Osteocyte (in vitro differentiated cells): ENCODE data around the gene CCDC85B. TPM values are rescaled to one million over a fixed set of nuclear protein-coding genes. Genes with fewer than 3 reads are reported as not detected.

ENCODE experiments used
- DNase-seq: peaks from one replicate; pipeline ENCODE4 v3.0.0; 2021; ENCODE audit warnings: mixed read lengths; ENCODE audit not compliant: unreplicated experiment; ENCODE audit errors: extremely low spot score
- H3K27ac Mint-ChIP-seq: one replicate; pipeline ENCODE4 v1.8.0; 2021; ENCODE audit warnings: mild to moderate bottlenecking, mixed read lengths; ENCODE audit not compliant: unreplicated experiment
- H3K27me3 Mint-ChIP-seq: one replicate; pipeline ENCODE4 v1.8.0; 2021; ENCODE audit warnings: mixed read lengths; ENCODE audit not compliant: unreplicated experiment
- H3K36me3 Mint-ChIP-seq: one replicate; pipeline ENCODE4 v1.8.0; 2021; ENCODE audit warnings: mixed read lengths; ENCODE audit not compliant: unreplicated experiment
- H3K4me1 Mint-ChIP-seq: one replicate; pipeline ENCODE4 v1.8.0; 2021; ENCODE audit warnings: mixed read lengths; ENCODE audit not compliant: unreplicated experiment
- H3K4me3 Mint-ChIP-seq: one replicate; pipeline ENCODE4 v1.8.0; 2021; ENCODE audit warnings: mild to moderate bottlenecking, moderate library complexity, mixed read lengths; ENCODE audit not compliant: unreplicated experiment
- H3K9me3 Mint-ChIP-seq: one replicate; pipeline ENCODE4 v1.8.0; 2021; ENCODE audit warnings: mixed read lengths; ENCODE audit not compliant: unreplicated experiment
- total RNA-seq: library from RNA; stranded (reverse); gene quantifications from 2 replicates; pipeline ENCODE4 v1.2.1, GENCODE V29; 2021
- TF ChIP-seq, protein P1 (sequence below): fragments of 200-600 bp; sonication (generic); IDR thresholded peaks from 2 replicates; pipeline ENCODE4 v1.5.0; 2021; ENCODE audit warnings: antibody characterized with exemption, mild to moderate bottlenecking, moderate library complexity

CCDC85B gene
- total RNA-seq, 1 donor from 2014 or later, result 39.0 TPM

DNA sequence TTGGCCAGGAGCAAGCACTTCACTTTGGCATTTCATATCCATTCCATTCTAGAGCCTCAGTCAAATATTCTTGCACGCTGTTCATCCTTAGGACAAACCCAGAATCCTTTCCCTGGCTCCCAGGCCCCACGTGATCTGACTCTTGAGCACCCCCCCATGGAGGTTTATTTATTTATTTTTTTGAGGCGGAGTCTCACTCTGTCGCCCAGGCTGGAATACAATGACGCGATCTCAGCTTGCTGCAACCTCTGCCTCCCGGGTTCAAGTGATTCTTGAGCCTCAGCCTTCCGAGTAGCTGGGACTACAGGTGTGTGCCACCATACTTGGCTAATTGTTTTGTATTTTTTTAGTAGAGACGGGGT is 42.1 kb downstream of the CCDC85B start:
- DNase-seq, result no peak
- Mint-ChIP-seq H3K4me3 (no peak overlapping the region), H3K27ac (no peak overlapping the region), H3K9me3 (no peaks in the 10 kb centered on the region), H3K36me3 (no peaks in the 10 kb centered on the region), H3K27me3 (no peaks in the 10 kb centered on the region), H3K4me1 (peaks cover 9% of the 10 kb centered on the region)
- TF ChIP-seq, protein P1, sequence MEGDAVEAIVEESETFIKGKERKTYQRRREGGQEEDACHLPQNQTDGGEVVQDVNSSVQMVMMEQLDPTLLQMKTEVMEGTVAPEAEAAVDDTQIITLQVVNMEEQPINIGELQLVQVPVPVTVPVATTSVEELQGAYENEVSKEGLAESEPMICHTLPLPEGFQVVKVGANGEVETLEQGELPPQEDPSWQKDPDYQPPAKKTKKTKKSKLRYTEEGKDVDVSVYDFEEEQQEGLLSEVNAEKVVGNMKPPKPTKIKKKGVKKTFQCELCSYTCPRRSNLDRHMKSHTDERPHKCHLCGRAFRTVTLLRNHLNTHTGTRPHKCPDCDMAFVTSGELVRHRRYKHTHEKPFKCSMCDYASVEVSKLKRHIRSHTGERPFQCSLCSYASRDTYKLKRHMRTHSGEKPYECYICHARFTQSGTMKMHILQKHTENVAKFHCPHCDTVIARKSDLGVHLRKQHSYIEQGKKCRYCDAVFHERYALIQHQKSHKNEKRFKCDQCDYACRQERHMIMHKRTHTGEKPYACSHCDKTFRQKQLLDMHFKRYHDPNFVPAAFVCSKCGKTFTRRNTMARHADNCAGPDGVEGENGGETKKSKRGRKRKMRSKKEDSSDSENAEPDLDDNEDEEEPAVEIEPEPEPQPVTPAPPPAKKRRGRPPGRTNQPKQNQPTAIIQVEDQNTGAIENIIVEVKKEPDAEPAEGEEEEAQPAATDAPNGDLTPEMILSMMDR, result no peak

DNA sequence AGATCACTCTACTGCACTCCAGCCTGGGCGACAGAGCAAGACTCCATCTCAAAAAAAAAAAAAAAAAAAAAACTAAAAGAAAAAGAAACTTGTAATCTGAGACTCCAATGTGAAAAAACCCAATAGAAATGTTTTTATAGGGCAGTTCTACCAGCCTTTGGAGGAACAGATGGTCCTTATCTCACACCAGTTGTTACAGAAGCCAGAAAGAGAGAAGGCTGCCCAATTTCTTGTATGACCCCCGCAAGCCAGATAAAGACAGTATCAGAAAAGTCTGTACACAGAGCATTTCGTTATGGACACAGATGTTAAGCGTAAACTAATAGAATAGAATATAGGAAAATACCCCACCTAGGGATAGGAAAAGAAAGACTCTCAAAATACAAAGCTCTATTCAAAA is 43.5 kb downstream of the CCDC85B start:
- no peaks in the 10 kb centered on the region for H3K27me3 Mint-ChIP-seq
- H3K27ac Mint-ChIP-seq, result no peak overlapping the region
- no peaks in the 10 kb centered on the region for H3K36me3 Mint-ChIP-seq
- peaks cover 9% of the 10 kb centered on the region for H3K4me1 Mint-ChIP-seq
- H3K9me3 Mint-ChIP-seq, result no peaks in the 10 kb centered on the region
- TF ChIP-seq, protein P1, result no peak
- no peak for DNase-seq
- no peak overlapping the region for H3K4me3 Mint-ChIP-seq

DNA sequence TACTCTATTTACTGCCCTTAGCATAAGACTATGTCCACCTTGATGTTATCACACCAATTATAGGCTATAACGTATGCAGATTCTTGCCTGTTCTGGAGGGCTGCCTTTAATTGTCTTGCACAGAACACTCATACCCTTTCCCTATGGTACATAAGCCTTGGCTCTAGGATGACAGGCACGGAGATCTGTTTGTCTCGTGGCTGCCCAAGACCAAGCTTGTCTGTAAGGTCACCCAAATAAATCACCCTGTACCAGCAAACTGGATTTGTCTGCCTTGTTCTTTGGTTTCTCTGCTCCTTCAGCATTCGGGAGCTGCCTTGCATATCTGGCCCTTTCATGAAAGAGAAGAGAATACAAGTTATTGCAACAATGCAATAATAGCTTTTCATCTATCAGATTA is 47.3 kb downstream of the CCDC85B start:
- Mint-ChIP-seq H3K27ac (no peak overlapping the region), H3K27me3 (no peaks in the 10 kb centered on the region), H3K9me3 (no peaks in the 10 kb centered on the region), H3K36me3 (no peaks in the 10 kb centered on the region), H3K4me3 (no peak overlapping the region), H3K4me1 (peaks cover 6% of the 10 kb centered on the region)
- no peak for DNase-seq
- TF ChIP-seq, protein P1, result no peak

Other genes starting within 250 kb of the CCDC85B start
- 77.4 and 79.7 TPM in 2 replicates for gene RELA, start 227.8 kb upstream of the CCDC85B start, total RNA-seq
- 60.4 and 66.5 TPM in 2 replicates for gene KAT5, start 178.4 kb upstream of the CCDC85B start, total RNA-seq
- gene RNASEH2C, start 169.9 kb upstream of the CCDC85B start, total RNA-seq, result 54.2 and 55.6 TPM in 2 replicates
- gene AP5B1, start 109.7 kb upstream of the CCDC85B start, total RNA-seq, result 19.0 and 21.0 TPM in 2 replicates
- not detected in 2 replicates for gene OVOL1, start 103.6 kb upstream of the CCDC85B start, total RNA-seq
- gene SNX32, start 56.7 kb upstream of the CCDC85B start, total RNA-seq, result 4.0 and 4.1 TPM in 2 replicates
- gene CFL1, start 32.5 kb upstream of the CCDC85B start, total RNA-seq, result 939 and 946 TPM in 2 replicates
- 63.7 and 68.5 TPM in 2 replicates for gene MUS81, start 30.2 kb upstream of the CCDC85B start, total RNA-seq
- 130 and 131 TPM in 2 replicates for gene EFEMP2, start 17.9 kb upstream of the CCDC85B start, total RNA-seq
- gene CTSW, start 10.8 kb upstream of the CCDC85B start, total RNA-seq, result not detected in 2 replicates
- 92.4 and 92.8 TPM in 2 replicates for gene FIBP, start 2.2 kb upstream of the CCDC85B start, total RNA-seq
- gene FOSL1, start 9.7 kb downstream of the CCDC85B start, total RNA-seq, result 37.2 and 38.0 TPM in 2 replicates
- gene C11orf68, start 28.4 kb downstream of the CCDC85B start, total RNA-seq, result 81.2 and 83.5 TPM in 2 replicates
- gene DRAP1, start 28.8 kb downstream of the CCDC85B start, total RNA-seq, result 106 and 107 TPM in 2 replicates
- gene TSGA10IP, start 54.8 kb downstream of the CCDC85B start, total RNA-seq, result not detected in 2 replicates
- 45.5 and 55.9 TPM in 2 replicates for gene SART1, start 71.1 kb downstream of the CCDC85B start, total RNA-seq
- gene EIF1AD, start 111.5 kb downstream of the CCDC85B start, total RNA-seq, result 34.6 and 38.1 TPM in 2 replicates
- 207 and 216 TPM in 2 replicates for gene BANF1, start 111.8 kb downstream of the CCDC85B start, total RNA-seq
- not detected in 2 replicates for gene CST6, start 121.3 kb downstream of the CCDC85B start, total RNA-seq
- gene CATSPER1, start 135.8 kb downstream of the CCDC85B start, total RNA-seq, result 0.54 and 1.1 TPM in 2 replicates
- gene GAL3ST3, start 158.5 kb downstream of the CCDC85B start, total RNA-seq, result 0.71 and 0.94 TPM in 2 replicates
- gene SF3B2, start 161.7 kb downstream of the CCDC85B start, total RNA-seq, result 193 and 198 TPM in 2 replicates
- 83.8 and 84.9 TPM in 2 replicates for gene PACS1, start 179.6 kb downstream of the CCDC85B start, total RNA-seq